Measurements from ENCODE around the gene COL13A1. TPM values are rescaled to one million over a fixed set of nuclear protein-coding genes. Genes with fewer than 3 reads are reported as not detected.

Gene COL13A1
- total RNA-seq, 4 donors from 2014 or later, result 1.2 to 6.8 (median 3.9) TPM

DNA sequence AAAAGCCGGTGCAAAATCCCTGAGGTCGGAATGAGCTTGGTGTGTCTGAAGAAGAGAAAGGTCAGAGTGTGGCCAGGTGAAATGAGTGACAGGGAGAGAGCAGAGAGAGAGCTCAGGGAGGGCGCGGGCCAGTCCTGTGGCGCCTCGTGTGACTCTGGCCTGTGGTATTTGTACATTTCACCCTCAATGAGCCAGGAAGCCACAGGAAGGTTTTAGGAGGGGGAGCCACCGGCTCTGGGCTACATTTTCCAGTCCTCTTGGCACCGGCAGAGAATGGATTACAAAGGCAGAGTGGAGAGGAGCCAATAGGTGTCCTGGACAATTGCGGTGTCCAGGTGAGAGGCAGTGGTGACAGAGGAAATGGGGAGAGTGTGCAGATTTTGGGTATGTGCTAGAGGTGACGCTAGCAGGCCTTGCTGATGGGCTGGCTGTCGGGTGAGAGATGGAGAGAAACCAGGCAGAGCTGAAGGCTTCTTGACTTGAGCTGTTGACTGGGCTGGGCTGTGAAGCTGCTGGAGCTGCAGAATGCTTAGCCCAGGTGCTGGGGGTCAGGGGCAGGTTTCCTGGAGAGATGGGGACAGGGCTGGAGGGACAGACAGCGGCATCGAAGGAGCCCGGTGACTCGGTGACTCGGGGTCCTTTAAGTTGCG, 38.1 kb downstream of the COL13A1 start:
- H3K9me3 ChIP-seq, result no peaks in the 10 kb centered on the region
- H3K27me3 ChIP-seq, result no peaks in the 10 kb centered on the region
- no peak overlapping the region for H3K4me3 ChIP-seq
- no peak overlapping the region for H3K27ac ChIP-seq
- peaks cover 0 to 28% (median 0%) of the 10 kb centered on the region in 3 donors for H3K4me1 ChIP-seq
- 48 to 60% methylated on average over 10 to 11 of the region's 17 CpGs for WGBS, 2 donors (ENCODE audit: low coverage in 1 of 2)
- TF ChIP-seq POLR2AphosphoS5 (IDR thresholded peaks at IDR 0.05) (no peak), EP300 (IDR thresholded peaks at IDR 0.05) (no peak), POLR2A (IDR thresholded peaks at IDR 0.05) (no peak)
- TF ChIP-seq, protein P1, sequence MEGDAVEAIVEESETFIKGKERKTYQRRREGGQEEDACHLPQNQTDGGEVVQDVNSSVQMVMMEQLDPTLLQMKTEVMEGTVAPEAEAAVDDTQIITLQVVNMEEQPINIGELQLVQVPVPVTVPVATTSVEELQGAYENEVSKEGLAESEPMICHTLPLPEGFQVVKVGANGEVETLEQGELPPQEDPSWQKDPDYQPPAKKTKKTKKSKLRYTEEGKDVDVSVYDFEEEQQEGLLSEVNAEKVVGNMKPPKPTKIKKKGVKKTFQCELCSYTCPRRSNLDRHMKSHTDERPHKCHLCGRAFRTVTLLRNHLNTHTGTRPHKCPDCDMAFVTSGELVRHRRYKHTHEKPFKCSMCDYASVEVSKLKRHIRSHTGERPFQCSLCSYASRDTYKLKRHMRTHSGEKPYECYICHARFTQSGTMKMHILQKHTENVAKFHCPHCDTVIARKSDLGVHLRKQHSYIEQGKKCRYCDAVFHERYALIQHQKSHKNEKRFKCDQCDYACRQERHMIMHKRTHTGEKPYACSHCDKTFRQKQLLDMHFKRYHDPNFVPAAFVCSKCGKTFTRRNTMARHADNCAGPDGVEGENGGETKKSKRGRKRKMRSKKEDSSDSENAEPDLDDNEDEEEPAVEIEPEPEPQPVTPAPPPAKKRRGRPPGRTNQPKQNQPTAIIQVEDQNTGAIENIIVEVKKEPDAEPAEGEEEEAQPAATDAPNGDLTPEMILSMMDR (IDR thresholded peaks at IDR 0.05), result no peak
- H3K36me3 ChIP-seq, result no peaks in the 10 kb centered on the region
- ATAC-seq, result no peak

DNA sequence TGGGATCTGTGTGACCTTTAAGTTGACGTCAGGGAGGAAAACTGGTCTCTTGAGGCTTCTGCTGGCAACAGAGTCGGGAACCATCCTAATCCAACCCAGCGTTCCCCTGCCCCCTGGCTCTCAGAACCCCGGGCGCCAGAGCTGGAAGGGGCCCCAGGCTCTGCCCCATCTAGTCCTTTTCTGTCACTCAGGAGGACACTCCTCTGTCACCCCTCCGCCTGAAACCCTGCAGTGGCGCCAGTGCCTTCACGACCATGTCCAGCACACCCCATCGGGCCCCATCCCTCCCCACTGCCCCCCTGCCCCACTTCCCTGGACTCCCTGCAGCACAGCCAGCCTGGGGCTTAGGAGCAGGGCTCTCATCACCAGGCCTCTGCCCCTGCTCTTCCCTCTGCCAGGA, 39.1 kb downstream of the COL13A1 start:
- no peaks in the 10 kb centered on the region for H3K27me3 ChIP-seq
- H3K36me3 ChIP-seq, result no peaks in the 10 kb centered on the region
- H3K27ac ChIP-seq, result no peak overlapping the region
- no peak overlapping the region for H3K4me3 ChIP-seq
- 88% methylated on average over 3 of the region's 9 CpGs; no CpG with 5 or more reads in 1 of the 2 donors for WGBS, 2 donors (ENCODE audit: low coverage in 1 of 2)
- no peak for ATAC-seq
- TF ChIP-seq POLR2AphosphoS5 (IDR thresholded peaks at IDR 0.05), result no peak
- TF ChIP-seq POLR2A (IDR thresholded peaks at IDR 0.05), result no peak
- no peak for TF ChIP-seq EP300 (IDR thresholded peaks at IDR 0.05)
- TF ChIP-seq, protein P1 (IDR thresholded peaks at IDR 0.05), result no peak
- no peaks in the 10 kb centered on the region for H3K9me3 ChIP-seq
- peaks cover 0 to 34% (median under 1%) of the 10 kb centered on the region in 3 donors for H3K4me1 ChIP-seq

DNA sequence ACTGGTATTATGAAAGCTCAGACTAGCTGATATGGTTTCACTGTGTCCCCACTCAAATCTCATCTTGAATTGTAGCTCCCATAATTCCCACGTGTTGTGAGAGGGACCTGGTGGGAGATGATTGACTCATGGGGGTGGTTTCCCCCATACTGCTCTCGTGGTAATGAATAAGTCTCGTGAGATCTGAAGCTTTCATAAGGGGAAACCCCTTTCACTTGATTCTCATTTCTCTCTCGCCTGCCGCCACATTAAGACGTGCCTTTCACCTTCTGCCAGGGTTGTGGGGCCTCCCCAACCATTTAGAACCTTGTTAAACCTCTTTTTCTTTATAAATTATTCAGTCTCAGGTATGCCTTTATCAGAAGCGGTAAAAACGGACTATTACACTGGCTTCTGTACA, 40.3 kb downstream of the COL13A1 start:
- H3K4me3 ChIP-seq, result no peak overlapping the region
- H3K27ac ChIP-seq, result no peak overlapping the region
- ATAC-seq, result no peak
- H3K27me3 ChIP-seq, result no peaks in the 10 kb centered on the region
- TF ChIP-seq, protein P1 (IDR thresholded peaks at IDR 0.05), result no peak
- WGBS, 2 donors (ENCODE audit: low coverage in 1 of 2), result 84 to 93% methylated on average over 3 to 8 of the region's 8 CpGs
- H3K9me3 ChIP-seq, result no peaks in the 10 kb centered on the region
- no peaks in the 10 kb centered on the region for H3K36me3 ChIP-seq
- H3K4me1 ChIP-seq, result peaks cover 0 to 45% (median 3%) of the 10 kb centered on the region in 3 donors

DNA sequence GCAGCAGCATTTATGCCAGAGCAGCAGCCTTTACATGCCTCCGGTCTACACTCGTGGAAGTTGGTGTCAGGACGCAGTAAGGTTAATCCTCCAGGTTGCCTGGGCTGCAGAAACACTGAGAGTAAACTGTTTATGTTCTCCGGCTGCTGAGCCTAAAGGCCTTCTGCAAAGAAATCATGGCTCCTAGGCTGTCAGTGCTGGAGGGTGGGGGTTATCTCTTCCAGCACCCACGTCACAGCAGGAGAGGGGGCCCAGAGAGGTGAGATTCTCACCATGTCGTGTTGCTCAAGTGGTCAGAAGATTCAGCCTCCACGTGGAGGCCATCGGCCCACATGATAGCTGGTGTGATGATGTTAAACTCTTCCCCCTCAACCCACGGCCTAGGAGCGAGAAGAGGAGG, 41.2 kb downstream of the COL13A1 start:
- H3K4me3 ChIP-seq, result no peak overlapping the region
- no CpG with 5 or more reads among the region's 10 CpGs for WGBS, 2 donors (ENCODE audit: low coverage in 1 of 2)
- no peak for TF ChIP-seq POLR2AphosphoS5 (IDR thresholded peaks at IDR 0.05)
- TF ChIP-seq POLR2A (IDR thresholded peaks at IDR 0.05), result no peak
- TF ChIP-seq, protein P1 (IDR thresholded peaks at IDR 0.05), result no peak
- no peak for TF ChIP-seq EP300 (IDR thresholded peaks at IDR 0.05)
- H3K4me1 ChIP-seq, result peaks cover 0 to 45% (median 3%) of the 10 kb centered on the region in 3 donors
- H3K27ac ChIP-seq, result peak overlapping the region in 1 of 4 donors; percentile 20
- H3K36me3 ChIP-seq, result no peaks in the 10 kb centered on the region
- no peak for ATAC-seq
- H3K27me3 ChIP-seq, result no peaks in the 10 kb centered on the region
- H3K9me3 ChIP-seq, result no peaks in the 10 kb centered on the region

DNA sequence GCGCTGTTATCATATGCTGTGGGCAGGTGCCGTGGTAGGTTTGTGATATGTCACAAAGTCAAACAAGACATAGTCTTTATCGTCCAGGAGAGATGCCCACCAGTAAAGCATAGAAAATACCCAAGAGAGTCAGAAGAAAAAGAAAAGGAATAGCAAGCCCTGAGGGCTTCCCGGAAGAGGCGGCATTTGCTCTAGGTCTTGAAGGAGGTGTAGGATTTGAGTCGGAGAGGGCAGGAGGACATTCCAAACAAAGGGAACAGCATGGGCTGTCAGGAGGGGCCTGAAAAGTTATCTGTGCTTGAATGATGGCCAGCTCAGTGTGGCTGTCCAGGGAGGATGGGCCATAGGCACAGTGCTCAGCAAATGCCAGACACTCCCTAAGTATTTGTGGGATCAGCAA, 42.2 kb downstream of the COL13A1 start:
- Histone ChIP-seq H3K36me3 (no peaks in the 10 kb centered on the region), H3K4me1 (peaks cover 0 to 45% (median 3%) of the 10 kb centered on the region in 3 donors), H3K27me3 (no peaks in the 10 kb centered on the region), H3K9me3 (no peaks in the 10 kb centered on the region), H3K27ac (no peak overlapping the region), H3K4me3 (no peak overlapping the region)
- ATAC-seq, result no peak
- WGBS, 2 donors (ENCODE audit: low coverage in 1 of 2), result 80 to 94% methylated on average over 1 to 6 of the region's 6 CpGs
- TF ChIP-seq EP300 (IDR thresholded peaks at IDR 0.05) (no peak), POLR2A (IDR thresholded peaks at IDR 0.05) (no peak), POLR2AphosphoS5 (IDR thresholded peaks at IDR 0.05) (no peak)
- TF ChIP-seq, protein P1 (IDR thresholded peaks at IDR 0.05), result no peak
